GM06990 (cell line): Measurements from ENCODE around the gene C1orf122.

Experiments used
- DNase-seq: peaks from one replicate; pipeline ENCODE4 v3.0.0-alpha.2; 2011; ENCODE audit not compliant: insufficient read length; ENCODE audit errors: extremely low read depth
- H3K27me3 ChIP-seq: replicated peaks from 2 replicates; pipeline ENCODE4 v1.6.0; 2011; ENCODE audit warnings: low read length; ENCODE audit not compliant: control insufficient read depth, insufficient read depth
- H3K36me3 ChIP-seq: 2 replicates; pipeline ENCODE4 v1.5.1; 2011; ENCODE audit warnings: low read length; ENCODE audit not compliant: control insufficient read depth, insufficient read depth
- H3K4me3 ChIP-seq: replicated peaks from 2 replicates; pipeline ENCODE4 v1.5.1; 2011; ENCODE audit warnings: low read depth, mild to moderate bottlenecking, control low read depth, low read length
- CTCF ChIP-seq: IDR thresholded peaks from 2 replicates; pipeline ENCODE4 v1.5.1; 2011; ENCODE audit warnings: low read length, control low read depth, mild to moderate bottlenecking, inconsistent platforms; ENCODE audit not compliant: insufficient read depth, poor library complexity, severe bottlenecking

C1orf122 gene

GRCh38 chr1:37831109-37831508 is 23.5 kb downstream of the C1orf122 start:
- no peak for DNase-seq
- no peak for TF ChIP-seq CTCF
- Histone ChIP-seq H3K27me3 (no peaks in the 10 kb centered on the region), H3K36me3 (peaks cover 14% of the 10 kb centered on the region), H3K4me3 (no peak overlapping the region)

GRCh38 chr1:37831809-37832208 is 24.2 kb downstream of the C1orf122 start:
- no peak for DNase-seq
- Histone ChIP-seq H3K36me3 (peaks cover 13% of the 10 kb centered on the region), H3K4me3 (no peak overlapping the region), H3K27me3 (no peaks in the 10 kb centered on the region)
- no peak for TF ChIP-seq CTCF

GRCh38 chr1:37836788-37837187 is 29.2 kb downstream of the C1orf122 start:
- no peak overlapping the region for H3K4me3 ChIP-seq
- H3K27me3 ChIP-seq: no peaks in the 10 kb centered on the region
- H3K36me3 ChIP-seq: peaks cover 20% of the 10 kb centered on the region
- no peak for TF ChIP-seq CTCF
- DNase-seq: no peak

- no peak for TF ChIP-seq CTCF
- no peaks in the 10 kb centered on the region for H3K27me3 ChIP-seq
- peaks cover 13% of the 10 kb centered on the region for H3K36me3 ChIP-seq
- DNase-seq: no peak
- H3K4me3 ChIP-seq: no peak overlapping the region
Observed at GRCh38 chr1:37839676-37840075, 32.1 kb downstream of the C1orf122 start.

- no peak for DNase-seq
- peaks cover 13% of the 10 kb centered on the region for H3K36me3 ChIP-seq
- H3K27me3 ChIP-seq: no peaks in the 10 kb centered on the region
- no peak for TF ChIP-seq CTCF
- H3K4me3 ChIP-seq: no peak overlapping the region
Observed at GRCh38 chr1:37840711-37841110, 33.1 kb downstream of the C1orf122 start.

- Histone ChIP-seq H3K4me3 (no peak overlapping the region), H3K27me3 (no peaks in the 10 kb centered on the region), H3K36me3 (peaks cover 13% of the 10 kb centered on the region)
- TF ChIP-seq CTCF: no peak
- no peak for DNase-seq
Observed at GRCh38 chr1:37841652-37842051, 34.1 kb downstream of the C1orf122 start.
